Stimulated activated effector memory CD8-positive, alpha-beta T cell treated with anti-CD3 and anti-CD28 coated beads, Interleukin-12 subunit alpha, Interleukin-12 subunit beta, amount 100 ng/mL, for 72 hours (primary cell): ENCODE measurements around the gene MYH14.
A peak's percentile ranks its signal among the peaks of the same experiment; 100 is the strongest.
"Not testable (repeated sequence)": the region's sequence is repeated elsewhere in the genome, so short reads cannot be mapped to it uniquely, and the experiment has no call there.

Experiments
- ATAC-seq: fragments of 150-1000 bp; cut with Tn5 transposase; 2 replicates; pipeline ENCODE4 v1.10.0; 2021
- DNase-seq, 2 donors: peaks; one replicate each; pipeline ENCODE4 v3.0.0; 2021 to 2022; ENCODE audit warnings: low spot score in 2 of 2
- H3K27ac Mint-ChIP-seq: one replicate; pipeline ENCODE4 v1.8.0; 2022; ENCODE audit warnings: mild to moderate bottlenecking, mixed read lengths
- H3K36me3 Mint-ChIP-seq: one replicate; pipeline ENCODE4 v1.8.0; 2022; ENCODE audit warnings: mild to moderate bottlenecking, mixed read lengths
- H3K4me1 Mint-ChIP-seq: one replicate; pipeline ENCODE4 v1.8.0; 2022; ENCODE audit warnings: mixed read lengths
- H3K4me3 Mint-ChIP-seq: one replicate; pipeline ENCODE4 v1.8.0; 2022; ENCODE audit warnings: mild to moderate bottlenecking, mixed read lengths
- H3K9me3 Mint-ChIP-seq: one replicate; pipeline ENCODE4 v1.8.0; 2022; ENCODE audit warnings: mixed read lengths

MYH14 gene

DNA sequence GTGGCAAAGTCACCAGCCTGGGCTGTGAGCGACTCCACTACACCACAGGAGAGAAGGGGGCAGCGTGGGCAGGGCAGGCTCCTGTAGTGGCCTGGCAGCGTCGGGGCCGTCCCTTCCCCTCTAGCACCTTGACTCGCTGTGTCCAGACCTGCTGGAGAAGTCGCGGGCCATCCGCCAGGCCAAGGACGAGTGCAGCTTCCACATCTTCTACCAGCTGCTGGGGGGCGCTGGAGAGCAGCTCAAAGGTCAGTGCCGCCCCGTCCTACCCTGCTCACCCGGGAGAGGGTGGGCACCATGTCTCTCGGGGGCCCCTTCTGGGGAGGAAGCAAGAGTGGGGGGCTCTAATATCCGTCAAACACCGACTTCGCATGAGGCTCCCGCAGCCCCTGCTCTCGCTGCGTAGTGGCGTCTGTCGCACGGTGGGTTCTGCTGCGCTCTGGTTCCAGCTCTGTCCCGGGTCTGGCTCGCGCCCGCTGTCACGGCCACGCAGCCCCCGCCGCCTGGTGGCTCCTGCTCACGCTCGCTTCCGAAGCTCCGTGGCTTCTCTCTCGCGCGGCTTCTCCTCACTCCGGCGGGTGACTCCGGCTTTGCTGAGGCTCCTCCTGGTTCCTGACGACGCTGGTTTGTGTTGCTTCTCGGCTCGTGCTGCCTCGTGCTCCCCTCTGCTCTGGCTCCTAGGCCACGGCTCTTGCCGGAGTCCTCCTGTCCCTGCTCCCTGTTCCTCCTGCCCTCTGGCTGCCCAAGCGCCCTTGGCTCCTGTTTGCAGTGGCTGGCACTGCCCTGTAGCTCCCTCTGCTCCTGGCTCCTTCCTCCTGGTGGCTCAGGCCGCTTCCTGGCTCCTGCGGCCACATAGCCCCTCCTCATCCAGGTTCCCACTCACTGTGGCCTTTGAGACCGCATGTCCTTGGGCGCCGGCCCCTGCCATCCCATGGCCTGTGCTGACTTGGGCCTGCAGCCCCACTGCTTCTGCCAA is 27.2 kb downstream of the MYH14 start:
- Mint-ChIP-seq H3K27ac (no peak overlapping the region), H3K9me3 (no peaks in the 10 kb centered on the region), H3K36me3 (no peaks in the 10 kb centered on the region), H3K4me1 (no peaks in the 10 kb centered on the region), H3K4me3 (no peak overlapping the region)
- DNase-seq (no peak), ATAC-seq (no peak)

DNA sequence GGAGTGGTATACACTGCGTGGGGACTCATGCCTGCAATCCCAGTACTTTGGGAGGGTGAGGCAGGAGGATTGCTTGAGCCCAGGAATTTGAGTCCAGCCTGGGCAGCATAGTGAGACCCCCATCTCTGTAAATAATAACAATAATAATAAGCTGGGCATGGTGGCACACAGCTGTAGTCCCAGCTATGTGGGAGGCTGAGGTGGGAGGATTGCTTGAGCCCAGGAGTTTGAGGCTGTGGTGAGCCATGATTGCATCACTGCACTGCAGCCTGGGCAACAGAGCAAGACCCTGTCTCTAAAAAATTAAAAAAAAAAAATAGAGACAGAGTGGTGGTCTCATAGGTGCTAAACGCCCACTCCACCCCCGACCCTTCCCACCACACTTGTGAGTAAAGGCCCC is 28.0 kb downstream of the MYH14 start:
- not testable (repeated sequence) for ATAC-seq, DNase-seq, H3K4me1 Mint-ChIP-seq, H3K4me3 Mint-ChIP-seq, H3K9me3 Mint-ChIP-seq, H3K27ac Mint-ChIP-seq, H3K36me3 Mint-ChIP-seq

GRCh38 chr19:50231821-50232220 is 28.4 kb downstream of the MYH14 start:
- Mint-ChIP-seq H3K36me3 (no peaks in the 10 kb centered on the region), H3K27ac (no peak overlapping the region), H3K4me3 (no peak overlapping the region), H3K4me1 (no peaks in the 10 kb centered on the region), H3K9me3 (no peaks in the 10 kb centered on the region)
- ATAC-seq (no peak), DNase-seq (no peak)

GRCh38 chr19:50232600-50232999 is 29.2 kb downstream of the MYH14 start:
- ATAC-seq (no peak), DNase-seq (no peak)
- H3K36me3 Mint-ChIP-seq = no peaks in the 10 kb centered on the region
- H3K4me3 Mint-ChIP-seq = no peak overlapping the region
- H3K27ac Mint-ChIP-seq = no peak overlapping the region
- H3K9me3 Mint-ChIP-seq = no peaks in the 10 kb centered on the region
- no peaks in the 10 kb centered on the region for H3K4me1 Mint-ChIP-seq

GRCh38 chr19:50233308-50233910 is 30.0 kb downstream of the MYH14 start:
- ATAC-seq = no peak
- Mint-ChIP-seq H3K36me3 (no peaks in the 10 kb centered on the region), H3K4me3 (no peak overlapping the region), H3K4me1 (no peaks in the 10 kb centered on the region), H3K27ac (no peak overlapping the region), H3K9me3 (no peaks in the 10 kb centered on the region)
- no peak for DNase-seq

DNA sequence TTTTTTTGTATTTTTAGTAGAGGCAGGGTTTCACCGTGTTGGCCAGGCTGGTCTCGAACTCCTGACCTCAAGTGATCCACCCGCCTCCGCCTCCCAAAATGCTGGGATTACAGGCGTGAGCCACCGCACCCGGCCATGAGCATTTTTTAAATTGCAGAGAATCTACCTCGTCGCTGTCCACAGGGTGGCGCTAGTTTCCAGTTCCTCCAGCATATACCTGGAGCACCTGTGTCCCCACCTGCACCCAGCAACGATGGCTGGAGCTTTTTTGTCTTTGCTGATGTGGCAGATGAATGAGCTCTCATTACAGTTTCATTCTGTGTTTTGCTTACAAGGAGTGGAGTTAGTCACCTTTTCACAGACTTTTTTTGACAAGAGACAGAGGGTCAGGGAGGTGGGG is 34.1 kb downstream of the MYH14 start:
- not testable (repeated sequence) for H3K4me1 Mint-ChIP-seq, ATAC-seq, H3K9me3 Mint-ChIP-seq, H3K36me3 Mint-ChIP-seq, DNase-seq, H3K27ac Mint-ChIP-seq, H3K4me3 Mint-ChIP-seq

GRCh38 chr19:50238043-50238442 is 34.6 kb downstream of the MYH14 start:
- Mint-ChIP-seq H3K4me1 (no peaks in the 10 kb centered on the region), H3K27ac (no peak overlapping the region), H3K36me3 (no peaks in the 10 kb centered on the region), H3K9me3 (no peaks in the 10 kb centered on the region), H3K4me3 (no peak overlapping the region)
- DNase-seq = no peak
- ATAC-seq = no peak

- no peak for DNase-seq
- Mint-ChIP-seq H3K4me1 (no peaks in the 10 kb centered on the region), H3K4me3 (no peak overlapping the region), H3K9me3 (no peaks in the 10 kb centered on the region), H3K27ac (no peak overlapping the region), H3K36me3 (no peaks in the 10 kb centered on the region)
- ATAC-seq = no peak
These were observed 36.6 kb downstream of the MYH14 start for GRCh38 chr19:50239921-50240590.

DNA sequence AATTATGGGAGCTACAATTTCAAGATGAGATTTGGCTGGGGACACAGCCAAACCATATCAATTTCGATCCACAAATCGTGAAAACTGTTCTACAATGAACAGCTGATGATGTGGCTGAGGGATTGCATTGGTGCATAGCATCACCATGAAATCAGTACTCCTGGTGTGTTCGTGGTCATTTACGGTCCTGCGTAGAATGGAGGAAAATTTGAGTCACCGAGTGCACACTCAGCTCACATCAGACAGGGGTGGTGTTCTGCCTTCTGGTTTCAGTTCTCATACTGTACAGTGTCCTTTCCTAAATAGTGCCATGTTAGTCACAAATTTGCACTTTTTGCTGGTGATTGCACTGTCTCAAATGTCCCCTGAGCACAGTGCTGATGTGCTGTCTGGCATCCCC is 39.2 kb downstream of the MYH14 start:
- Mint-ChIP-seq H3K4me1 (no peaks in the 10 kb centered on the region), H3K4me3 (no peak overlapping the region), H3K36me3 (no peaks in the 10 kb centered on the region), H3K27ac (no peak overlapping the region), H3K9me3 (no peaks in the 10 kb centered on the region)
- no peak for DNase-seq
- ATAC-seq = peak; percentile 62

DNA sequence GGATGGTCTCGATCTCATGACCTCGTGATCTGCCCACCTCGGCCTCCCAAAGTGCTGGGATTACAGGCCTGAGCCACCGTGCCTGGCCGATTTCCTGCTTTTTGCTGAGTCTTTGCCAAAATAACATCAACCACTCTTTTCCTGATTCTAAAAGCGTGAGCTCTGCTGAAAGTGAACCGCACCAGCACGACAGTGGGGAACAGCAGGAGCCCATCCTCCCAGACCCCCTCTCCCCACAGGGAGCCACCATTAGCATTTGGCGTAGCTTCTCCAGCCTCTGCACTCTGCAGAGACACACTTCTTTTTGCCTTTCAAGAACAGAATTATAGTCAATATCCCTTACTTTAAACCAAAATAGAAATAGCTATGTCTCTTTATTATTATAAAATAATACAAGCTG is 41.3 kb downstream of the MYH14 start:
- Mint-ChIP-seq H3K4me3 (no peak overlapping the region), H3K36me3 (no peaks in the 10 kb centered on the region), H3K27ac (no peak overlapping the region), H3K4me1 (no peaks in the 10 kb centered on the region), H3K9me3 (no peaks in the 10 kb centered on the region)
- DNase-seq = no peak
- ATAC-seq = no peak

DNA sequence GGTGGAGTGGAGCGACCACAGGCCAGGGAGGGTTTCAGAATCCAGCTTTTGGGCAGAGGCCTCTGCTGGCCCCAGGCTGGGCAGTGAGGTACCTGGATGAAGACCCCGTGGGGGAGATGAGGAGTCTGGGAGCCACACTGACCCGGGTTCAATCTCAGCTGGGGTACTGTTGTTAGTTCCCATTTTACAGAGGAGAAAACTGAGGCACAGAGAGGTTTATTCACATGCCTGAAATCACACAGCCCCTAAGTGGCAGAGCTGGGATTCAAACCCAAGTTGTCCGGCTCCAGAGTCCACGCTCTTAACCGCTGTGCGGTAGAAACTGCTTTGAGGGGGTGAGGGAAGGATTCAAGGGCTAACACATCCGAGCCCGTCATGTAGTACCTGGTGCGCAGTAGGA is 45.0 kb downstream of the MYH14 start:
- Mint-ChIP-seq H3K36me3 (peaks cover 5% of the 10 kb centered on the region), H3K4me1 (no peaks in the 10 kb centered on the region), H3K4me3 (no peak overlapping the region), H3K9me3 (peaks cover 3% of the 10 kb centered on the region), H3K27ac (peak overlapping the region; percentile 36)
- ATAC-seq (no peak), DNase-seq (no peak)

- ATAC-seq (peak; percentile 34), DNase-seq (no peak)
- no peak overlapping the region for H3K27ac Mint-ChIP-seq
- H3K4me3 Mint-ChIP-seq = no peak overlapping the region
- peaks cover 3% of the 10 kb centered on the region for H3K9me3 Mint-ChIP-seq
- H3K4me1 Mint-ChIP-seq = no peaks in the 10 kb centered on the region
- peaks cover 5% of the 10 kb centered on the region for H3K36me3 Mint-ChIP-seq
These were observed 45.4 kb downstream of the MYH14 start for GRCh38 chr19:50248826-50249225.

DNA sequence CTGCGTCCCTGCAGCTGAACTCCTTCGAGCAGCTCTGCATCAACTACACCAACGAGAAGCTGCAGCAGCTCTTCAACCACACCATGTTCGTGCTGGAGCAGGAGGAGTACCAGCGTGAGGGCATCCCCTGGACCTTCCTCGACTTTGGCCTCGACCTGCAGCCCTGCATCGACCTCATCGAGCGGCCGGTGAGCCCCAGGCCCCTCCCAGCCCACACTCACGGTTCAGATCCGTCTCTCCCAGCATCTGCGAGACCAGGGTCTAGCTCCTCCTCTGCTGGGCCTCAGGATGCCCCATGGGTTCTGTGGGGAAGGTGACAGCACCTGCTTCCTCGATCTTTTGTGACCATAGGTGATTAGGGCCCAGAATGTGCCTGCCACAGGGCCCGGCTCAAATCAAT is 46.2 kb downstream of the MYH14 start:
- Mint-ChIP-seq H3K4me1 (no peaks in the 10 kb centered on the region), H3K36me3 (peaks cover 5% of the 10 kb centered on the region), H3K9me3 (peaks cover 5% of the 10 kb centered on the region), H3K27ac (no peak overlapping the region), H3K4me3 (no peak overlapping the region)
- DNase-seq (no peak), ATAC-seq (no peak)

DNA sequence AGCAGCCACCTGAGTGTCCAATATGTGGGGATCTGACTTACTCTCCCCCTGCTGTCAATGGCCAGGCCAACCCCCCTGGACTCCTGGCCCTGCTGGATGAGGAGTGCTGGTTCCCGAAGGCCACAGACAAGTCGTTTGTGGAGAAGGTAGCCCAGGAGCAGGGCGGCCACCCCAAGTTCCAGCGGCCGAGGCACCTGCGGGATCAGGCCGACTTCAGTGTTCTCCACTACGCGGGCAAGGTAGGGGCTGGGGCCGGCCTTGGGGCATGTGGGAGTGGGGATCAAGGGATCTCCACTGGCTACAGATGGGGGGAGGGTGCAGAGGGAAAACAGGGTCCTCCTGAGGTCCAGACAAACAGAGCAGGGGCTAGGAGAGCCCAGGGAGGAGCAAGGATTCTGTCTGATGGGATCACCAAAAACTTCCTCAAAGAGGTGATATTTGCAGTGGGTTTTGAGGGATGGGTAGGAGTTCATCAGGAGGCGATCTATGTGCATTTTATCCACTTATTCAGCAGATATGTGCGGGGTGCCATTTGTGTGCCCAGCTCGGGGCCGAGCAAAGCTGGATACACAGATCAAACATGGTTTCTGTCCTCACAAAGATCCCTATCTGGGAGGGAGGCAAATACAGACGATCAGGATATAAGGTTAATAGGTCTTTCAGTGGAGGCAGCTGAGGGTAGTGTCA is 47.2 kb downstream of the MYH14 start:
- H3K4me1 Mint-ChIP-seq = no peaks in the 10 kb centered on the region
- H3K9me3 Mint-ChIP-seq = peaks cover 10% of the 10 kb centered on the region
- no peak for DNase-seq
- ATAC-seq = no peak
- no peak overlapping the region for H3K4me3 Mint-ChIP-seq
- H3K27ac Mint-ChIP-seq = no peak overlapping the region
- H3K36me3 Mint-ChIP-seq = peaks cover 5% of the 10 kb centered on the region

GRCh38 chr19:50252111-50252886 is 48.9 kb downstream of the MYH14 start:
- H3K27ac Mint-ChIP-seq = no peak overlapping the region
- DNase-seq = peak; percentile 17 to 74
- no peaks in the 10 kb centered on the region for H3K4me1 Mint-ChIP-seq
- H3K36me3 Mint-ChIP-seq = peaks cover 5% of the 10 kb centered on the region
- peaks cover 10% of the 10 kb centered on the region for H3K9me3 Mint-ChIP-seq
- no peak overlapping the region for H3K4me3 Mint-ChIP-seq
- ATAC-seq = no peak
